HEK293 (cell line): Measurements from ENCODE around the gene CCSER1.

ENCODE experiments used
- TCF7L2 ChIP-seq: IDR thresholded peaks from 2 replicates; pipeline ENCODE4 v1.6.1; 2011; ENCODE audit warnings: low read depth, mild to moderate bottlenecking, inconsistent platforms, low read length, moderate library complexity, borderline replicate concordance
- YY1 ChIP-seq: fragments of 450-650 bp; formaldehyde crosslinking; IDR thresholded peaks from 2 replicates; pipeline ENCODE4 v1.5.1; 2018; ENCODE audit warnings: missing biosample characterization, missing genetic modification characterization
- ZBTB8A ChIP-seq: fragments of 450-650 bp; formaldehyde crosslinking; IDR thresholded peaks from 2 replicates; pipeline ENCODE4 v1.5.1; 2016; ENCODE audit warnings: missing biosample characterization, missing genetic modification characterization
- TF ChIP-seq, protein P1 (sequence below): fragments of 450-650 bp; formaldehyde crosslinking; IDR thresholded peaks from 2 replicates; pipeline ENCODE4 v1.5.1; 2016; ENCODE audit warnings: missing biosample characterization, missing genetic modification characterization

DNA sequence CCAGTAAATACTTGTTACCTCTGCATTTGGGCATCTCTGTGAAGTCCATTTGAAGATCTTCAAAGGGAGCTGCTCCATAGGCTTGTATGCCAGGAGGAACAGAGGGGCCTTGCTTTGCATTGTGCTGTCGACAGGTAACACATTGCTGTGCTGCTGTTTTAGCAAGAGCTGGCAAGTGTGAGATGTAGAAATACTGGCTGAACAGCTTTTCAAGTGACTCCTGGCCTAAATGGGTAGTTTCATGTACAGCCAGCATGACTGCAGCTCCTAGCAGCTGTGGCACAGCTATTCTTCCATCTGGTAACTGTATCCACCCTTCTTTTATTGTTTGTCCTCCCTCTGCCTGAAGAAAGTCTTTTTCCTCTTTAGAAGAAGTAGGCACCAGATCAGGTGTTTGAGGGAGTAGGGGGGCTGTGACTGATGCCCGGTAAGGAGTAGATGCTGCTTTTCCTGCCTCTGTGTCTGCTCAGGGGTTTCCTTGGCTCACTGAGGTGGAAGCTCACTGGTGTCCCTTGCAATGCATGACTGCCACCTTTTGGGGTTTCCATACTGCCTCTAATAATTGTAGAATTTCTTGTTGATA is 965.3 kb downstream of the CCSER1 start:
- no peak for TF ChIP-seq TCF7L2
- TF ChIP-seq, protein P1, sequence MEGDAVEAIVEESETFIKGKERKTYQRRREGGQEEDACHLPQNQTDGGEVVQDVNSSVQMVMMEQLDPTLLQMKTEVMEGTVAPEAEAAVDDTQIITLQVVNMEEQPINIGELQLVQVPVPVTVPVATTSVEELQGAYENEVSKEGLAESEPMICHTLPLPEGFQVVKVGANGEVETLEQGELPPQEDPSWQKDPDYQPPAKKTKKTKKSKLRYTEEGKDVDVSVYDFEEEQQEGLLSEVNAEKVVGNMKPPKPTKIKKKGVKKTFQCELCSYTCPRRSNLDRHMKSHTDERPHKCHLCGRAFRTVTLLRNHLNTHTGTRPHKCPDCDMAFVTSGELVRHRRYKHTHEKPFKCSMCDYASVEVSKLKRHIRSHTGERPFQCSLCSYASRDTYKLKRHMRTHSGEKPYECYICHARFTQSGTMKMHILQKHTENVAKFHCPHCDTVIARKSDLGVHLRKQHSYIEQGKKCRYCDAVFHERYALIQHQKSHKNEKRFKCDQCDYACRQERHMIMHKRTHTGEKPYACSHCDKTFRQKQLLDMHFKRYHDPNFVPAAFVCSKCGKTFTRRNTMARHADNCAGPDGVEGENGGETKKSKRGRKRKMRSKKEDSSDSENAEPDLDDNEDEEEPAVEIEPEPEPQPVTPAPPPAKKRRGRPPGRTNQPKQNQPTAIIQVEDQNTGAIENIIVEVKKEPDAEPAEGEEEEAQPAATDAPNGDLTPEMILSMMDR (tag by site-specific recombination) = no peak
- TF ChIP-seq ZBTB8A (tag by site-specific recombination) = no peak
- TF ChIP-seq YY1 (tag by site-specific recombination) = no peak
